ENCODE measurements around the gene SNRK.

Gene SNRK

DNA sequence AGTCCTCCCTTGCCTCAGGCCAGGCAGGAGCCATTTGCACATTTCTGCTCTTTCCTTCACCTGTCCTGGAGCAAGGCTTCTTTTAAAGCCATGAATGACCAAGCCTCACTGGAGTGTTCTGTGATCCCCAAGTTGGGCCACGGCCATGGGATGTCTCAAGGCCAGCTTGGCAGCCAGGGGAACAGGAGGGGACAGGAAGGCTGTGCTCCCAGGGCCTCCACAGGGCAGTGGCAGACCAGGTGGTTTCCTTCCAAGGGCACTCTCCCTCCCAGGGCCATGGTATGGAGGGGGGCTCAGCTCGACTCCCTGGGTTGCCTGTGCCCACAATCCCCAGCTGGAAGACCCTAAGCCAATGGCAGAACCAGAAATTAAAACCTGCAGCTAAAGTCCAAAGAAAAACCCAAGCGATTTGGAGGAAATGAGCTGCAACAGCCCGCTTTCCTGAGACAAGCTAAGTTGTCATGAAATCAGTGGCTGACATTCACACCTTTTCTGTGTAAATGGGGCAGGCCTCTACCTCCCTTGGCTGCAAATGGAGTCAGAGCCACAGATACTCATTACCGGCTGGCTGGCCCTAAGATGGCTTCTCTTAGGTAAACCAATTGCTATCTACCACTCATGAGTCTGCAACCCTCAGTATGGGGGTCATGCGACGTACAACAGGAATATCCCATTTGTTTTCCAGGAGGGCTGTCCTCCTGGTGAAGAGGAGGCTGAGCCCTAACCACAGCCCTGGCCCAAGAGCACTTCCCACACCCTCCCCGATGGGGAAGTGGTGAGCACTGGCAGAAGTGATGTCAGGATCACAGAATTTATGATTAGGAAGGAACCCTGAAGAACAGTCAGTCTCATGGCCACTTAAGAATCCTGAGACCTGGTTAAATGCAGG, 83.3 kb downstream of the SNRK start:
- Histone ChIP-seq H2AFZ (ENCODE audit: low read length, unreplicated experiment) (no peak overlapping the region), H3K27ac (ENCODE audit: low read depth, low read length) (no peak overlapping the region), H3K4me3 (ENCODE audit: low read depth, low read length) (no peak overlapping the region), H3K79me2 (ENCODE audit: control insufficient read depth, insufficient read depth, low read length, unreplicated experiment) (no peaks in the 10 kb centered on the region), H3K27me3 (ENCODE audit: insufficient read depth, low read length) (no peaks in the 10 kb centered on the region), H3K4me1 (ENCODE audit: control insufficient read depth, insufficient read depth, low read length, unreplicated experiment) (peaks cover 7% of the 10 kb centered on the region), H3K36me3 (ENCODE audit: insufficient read depth, low read length) (no peaks in the 10 kb centered on the region)

DNA sequence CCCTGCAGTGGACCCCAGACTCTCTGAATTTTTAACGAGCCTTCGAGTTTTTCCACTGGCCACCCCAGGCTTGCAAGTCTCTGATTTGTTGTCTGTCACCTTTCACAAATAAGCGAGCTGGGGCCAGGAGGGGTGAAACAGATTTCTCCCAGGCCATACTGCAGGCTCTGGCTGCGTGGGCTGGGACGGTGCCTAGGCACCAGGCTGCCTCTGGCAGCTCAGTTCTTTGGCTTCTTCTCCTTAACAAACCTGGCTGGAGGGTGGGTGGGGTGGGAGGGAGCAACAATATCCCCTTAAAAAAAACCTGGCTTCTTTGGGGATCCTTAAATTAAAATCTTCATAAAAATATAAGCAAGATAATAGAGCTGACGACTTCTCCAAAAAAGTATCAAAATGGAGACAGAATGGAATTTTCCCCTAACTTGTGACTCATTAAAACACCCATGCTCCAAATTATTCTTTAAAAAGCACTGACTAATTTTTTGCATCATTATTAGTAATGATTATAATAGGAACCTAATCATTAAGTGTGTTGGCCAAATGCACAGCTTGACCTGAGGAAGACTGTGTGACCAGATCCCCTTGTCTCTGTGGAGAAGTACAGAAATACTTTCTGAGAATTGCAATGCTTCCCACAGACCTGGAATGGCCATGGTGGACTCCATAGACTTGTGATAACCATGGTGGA, 84.1 kb downstream of the SNRK start:
- H2AFZ ChIP-seq (ENCODE audit: low read length, unreplicated experiment): no peak overlapping the region
- H3K79me2 ChIP-seq (ENCODE audit: control insufficient read depth, insufficient read depth, low read length, unreplicated experiment): no peaks in the 10 kb centered on the region
- H3K4me3 ChIP-seq (ENCODE audit: low read depth, low read length): no peak overlapping the region
- H3K4me1 ChIP-seq (ENCODE audit: control insufficient read depth, insufficient read depth, low read length, unreplicated experiment): peaks cover 7% of the 10 kb centered on the region
- H3K36me3 ChIP-seq (ENCODE audit: insufficient read depth, low read length): no peaks in the 10 kb centered on the region
- no peak overlapping the region for H3K27ac ChIP-seq (ENCODE audit: low read depth, low read length)
- no peaks in the 10 kb centered on the region for H3K27me3 ChIP-seq (ENCODE audit: insufficient read depth, low read length)

DNA sequence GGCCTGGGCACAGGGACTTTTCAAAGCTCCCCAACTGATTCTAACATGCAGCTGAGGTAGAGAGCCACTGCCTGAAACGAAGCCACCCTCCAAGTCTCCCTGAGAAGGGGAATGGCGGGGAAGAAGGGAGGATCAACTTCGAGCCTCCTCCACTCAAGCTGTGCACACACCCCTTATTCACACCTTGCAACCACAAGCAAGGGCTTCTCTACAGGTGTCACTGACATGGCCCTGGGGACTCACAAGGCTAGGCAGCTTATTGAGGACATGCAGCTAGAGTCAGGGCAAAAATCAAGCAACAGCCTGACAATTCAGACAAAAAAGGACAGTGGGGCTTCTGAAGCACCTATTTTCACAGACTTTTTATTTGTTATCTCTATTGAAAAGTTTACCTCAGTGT, 85.2 kb downstream of the SNRK start:
- Histone ChIP-seq H3K4me1 (ENCODE audit: control insufficient read depth, insufficient read depth, low read length, unreplicated experiment) (peaks cover 7% of the 10 kb centered on the region), H3K27me3 (ENCODE audit: insufficient read depth, low read length) (no peaks in the 10 kb centered on the region), H3K79me2 (ENCODE audit: control insufficient read depth, insufficient read depth, low read length, unreplicated experiment) (no peaks in the 10 kb centered on the region), H3K36me3 (ENCODE audit: insufficient read depth, low read length) (no peaks in the 10 kb centered on the region), H2AFZ (ENCODE audit: low read length, unreplicated experiment) (no peak overlapping the region), H3K4me3 (ENCODE audit: low read depth, low read length) (no peak overlapping the region), H3K27ac (ENCODE audit: low read depth, low read length) (no peak overlapping the region)

DNA sequence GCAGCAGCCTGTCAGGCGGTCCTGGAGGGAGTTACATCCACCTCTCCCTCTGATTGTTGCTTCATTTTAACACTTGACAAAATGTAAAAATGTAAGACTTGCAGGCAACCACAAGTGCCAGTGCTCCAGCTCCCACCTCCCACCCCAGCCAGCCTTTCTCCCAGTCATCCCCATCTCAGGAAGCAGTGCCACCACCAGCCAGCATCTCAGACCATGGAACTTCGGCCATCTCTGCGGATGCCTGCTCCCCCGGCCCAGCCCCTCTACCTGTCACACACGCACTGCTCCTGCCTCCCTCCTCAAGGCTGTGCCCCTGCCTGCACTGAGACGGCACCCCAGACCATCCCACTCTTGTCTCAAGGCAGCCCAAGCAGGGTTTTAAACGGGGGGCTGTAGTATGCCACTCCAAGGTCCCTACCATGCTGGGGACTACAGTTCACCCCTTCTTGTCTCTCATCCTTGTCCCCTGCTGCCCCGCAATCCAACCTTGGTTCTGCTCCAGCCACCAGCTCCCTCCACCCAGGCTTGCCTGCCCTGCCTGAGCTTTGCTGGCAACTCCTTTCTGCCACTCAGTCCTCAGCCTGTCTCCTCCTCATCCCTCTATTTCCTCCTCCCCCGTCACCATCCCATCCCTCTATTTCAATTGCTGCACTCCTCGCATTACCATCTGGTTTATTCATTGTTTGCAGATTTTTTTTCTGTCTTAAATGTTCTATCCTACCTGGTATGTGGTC, 85.8 kb downstream of the SNRK start:
- no peaks in the 10 kb centered on the region for H3K36me3 ChIP-seq (ENCODE audit: insufficient read depth, low read length)
- no peaks in the 10 kb centered on the region for H3K27me3 ChIP-seq (ENCODE audit: insufficient read depth, low read length)
- no peak overlapping the region for H3K27ac ChIP-seq (ENCODE audit: low read depth, low read length)
- H3K79me2 ChIP-seq (ENCODE audit: control insufficient read depth, insufficient read depth, low read length, unreplicated experiment): no peaks in the 10 kb centered on the region
- H3K4me3 ChIP-seq (ENCODE audit: low read depth, low read length): no peak overlapping the region
- H2AFZ ChIP-seq (ENCODE audit: low read length, unreplicated experiment): no peak overlapping the region
- H3K4me1 ChIP-seq (ENCODE audit: control insufficient read depth, insufficient read depth, low read length, unreplicated experiment): peaks cover 7% of the 10 kb centered on the region

- no peaks in the 10 kb centered on the region for H3K79me2 ChIP-seq (ENCODE audit: control insufficient read depth, insufficient read depth, low read length, unreplicated experiment)
Observed at GRCh38 chr3:43372809-43373559, 86.6 kb downstream of the SNRK start.

DNA sequence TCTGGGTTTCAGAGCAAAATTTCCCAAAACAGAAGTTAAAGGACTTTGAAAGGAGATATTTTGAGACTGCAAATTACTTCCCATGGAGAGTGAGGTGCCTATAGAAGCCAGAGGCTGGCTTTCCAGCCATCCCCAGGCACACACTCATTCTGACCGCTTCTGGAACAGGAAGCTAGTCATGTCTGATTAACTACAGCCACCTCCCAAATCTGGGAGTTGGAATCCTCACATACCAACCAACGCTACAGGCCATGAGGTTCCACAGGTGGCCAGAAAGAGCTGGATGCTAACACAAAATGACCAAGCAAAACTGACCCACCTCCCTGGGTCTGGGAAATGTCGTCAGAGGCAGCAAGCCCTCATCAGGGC, 87.2 kb downstream of the SNRK start:
- no peaks in the 10 kb centered on the region for H3K79me2 ChIP-seq (ENCODE audit: control insufficient read depth, insufficient read depth, low read length, unreplicated experiment)
- no peak overlapping the region for H2AFZ ChIP-seq (ENCODE audit: low read length, unreplicated experiment)
- peaks cover 11% of the 10 kb centered on the region for H3K4me1 ChIP-seq (ENCODE audit: control insufficient read depth, insufficient read depth, low read length, unreplicated experiment)
- no peak overlapping the region for H3K4me3 ChIP-seq (ENCODE audit: low read depth, low read length)
- no peaks in the 10 kb centered on the region for H3K27me3 ChIP-seq (ENCODE audit: insufficient read depth, low read length)
- no peak overlapping the region for H3K27ac ChIP-seq (ENCODE audit: low read depth, low read length)
- no peaks in the 10 kb centered on the region for H3K36me3 ChIP-seq (ENCODE audit: insufficient read depth, low read length)

More at GRCh38 chr3:43372809-43373559, 86.6 kb downstream of the SNRK start:
- H3K4me3 ChIP-seq (ENCODE audit: low read depth, low read length): no peak overlapping the region
- no peaks in the 10 kb centered on the region for H3K27me3 ChIP-seq (ENCODE audit: insufficient read depth, low read length)
- H3K36me3 ChIP-seq (ENCODE audit: insufficient read depth, low read length): no peaks in the 10 kb centered on the region
- H3K27ac ChIP-seq (ENCODE audit: low read depth, low read length): no peak overlapping the region
- no peak overlapping the region for H2AFZ ChIP-seq (ENCODE audit: low read length, unreplicated experiment)
- H3K4me1 ChIP-seq (ENCODE audit: control insufficient read depth, insufficient read depth, low read length, unreplicated experiment): peaks cover 7% of the 10 kb centered on the region

DNA sequence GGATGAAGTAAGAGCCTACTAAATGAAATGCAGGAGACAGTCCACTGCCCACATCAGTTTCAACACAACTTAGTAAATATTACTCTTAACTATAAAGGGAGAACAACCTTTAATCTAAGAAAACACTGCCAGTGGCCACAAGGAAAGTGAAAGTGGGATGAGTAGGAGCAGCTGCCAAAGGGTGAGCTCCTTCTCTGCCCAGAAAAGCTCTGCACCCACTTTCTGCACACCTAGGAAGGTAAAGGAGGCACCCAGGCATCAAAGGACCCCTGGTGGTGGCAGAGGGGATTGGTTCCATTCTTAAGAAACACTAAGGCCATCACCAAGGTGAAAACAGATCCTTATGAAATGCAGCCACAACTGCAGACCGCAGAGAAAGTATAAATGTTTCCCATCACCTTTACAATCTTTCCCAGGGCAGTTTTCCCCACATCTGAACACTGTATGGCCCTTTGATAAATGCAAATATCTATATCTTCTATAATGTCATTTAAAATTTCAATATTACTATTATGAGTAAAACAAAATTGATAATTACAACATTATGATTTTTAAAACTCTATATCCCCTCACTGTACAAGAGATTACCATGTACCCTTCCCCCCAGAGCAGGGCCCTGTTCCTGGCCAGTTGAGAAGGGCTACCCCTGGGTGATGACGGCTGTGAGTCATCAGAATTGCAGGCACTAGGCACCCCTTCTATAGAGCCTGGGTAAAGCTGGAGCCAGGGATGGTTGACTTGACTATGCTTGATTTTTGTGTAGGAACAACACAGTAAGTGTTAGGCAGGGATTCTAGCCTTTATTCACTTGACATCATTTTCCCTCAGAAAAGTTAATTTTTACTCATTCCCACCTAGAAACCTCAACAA, 92.0 kb downstream of the SNRK start:
- Histone ChIP-seq H3K4me3 (ENCODE audit: low read depth, low read length) (no peak overlapping the region), H3K27ac (ENCODE audit: low read depth, low read length) (no peak overlapping the region), H3K4me1 (ENCODE audit: control insufficient read depth, insufficient read depth, low read length, unreplicated experiment) (peaks cover 15% of the 10 kb centered on the region), H3K79me2 (ENCODE audit: control insufficient read depth, insufficient read depth, low read length, unreplicated experiment) (no peaks in the 10 kb centered on the region), H2AFZ (ENCODE audit: low read length, unreplicated experiment) (no peak overlapping the region), H3K27me3 (ENCODE audit: insufficient read depth, low read length) (no peaks in the 10 kb centered on the region), H3K36me3 (ENCODE audit: insufficient read depth, low read length) (no peaks in the 10 kb centered on the region)

DNA sequence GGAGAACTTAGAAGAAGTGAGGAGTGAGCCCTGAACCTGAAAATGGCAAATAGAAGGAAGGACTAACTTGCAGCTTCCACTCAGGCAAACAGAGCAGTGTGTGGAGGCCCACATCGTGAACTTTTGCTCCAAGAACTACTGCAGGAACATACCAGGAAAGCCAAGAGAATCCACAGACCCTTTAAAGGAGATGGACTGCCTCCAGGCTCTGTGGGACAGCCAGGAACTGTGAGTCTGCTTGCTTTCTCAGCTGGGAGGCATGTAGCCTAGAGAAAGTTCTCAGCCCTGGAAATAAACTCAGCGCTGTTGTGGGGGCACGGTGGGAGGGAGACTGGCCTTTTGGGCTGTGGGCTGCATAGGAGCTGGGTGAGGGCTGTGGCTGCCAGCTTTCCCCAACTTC, 93.0 kb downstream of the SNRK start:
- Histone ChIP-seq H3K27ac (ENCODE audit: low read depth, low read length) (no peak overlapping the region), H3K27me3 (ENCODE audit: insufficient read depth, low read length) (no peaks in the 10 kb centered on the region), H3K4me1 (ENCODE audit: control insufficient read depth, insufficient read depth, low read length, unreplicated experiment) (peaks cover 9% of the 10 kb centered on the region), H2AFZ (ENCODE audit: low read length, unreplicated experiment) (no peak overlapping the region), H3K4me3 (ENCODE audit: low read depth, low read length) (no peak overlapping the region), H3K36me3 (ENCODE audit: insufficient read depth, low read length) (no peaks in the 10 kb centered on the region), H3K79me2 (ENCODE audit: control insufficient read depth, insufficient read depth, low read length, unreplicated experiment) (no peaks in the 10 kb centered on the region)

GRCh38 chr3:43388175-43388574, 101.8 kb downstream of the SNRK start:
- H3K4me3 ChIP-seq (ENCODE audit: low read depth, low read length): no peak overlapping the region
- no peaks in the 10 kb centered on the region for H3K79me2 ChIP-seq (ENCODE audit: control insufficient read depth, insufficient read depth, low read length, unreplicated experiment)
- H3K27ac ChIP-seq (ENCODE audit: low read depth, low read length): no peak overlapping the region
- no peaks in the 10 kb centered on the region for H3K36me3 ChIP-seq (ENCODE audit: insufficient read depth, low read length)
- H2AFZ ChIP-seq (ENCODE audit: low read length, unreplicated experiment): no peak overlapping the region
- peaks cover 25% of the 10 kb centered on the region for H3K4me1 ChIP-seq (ENCODE audit: control insufficient read depth, insufficient read depth, low read length, unreplicated experiment)
- H3K27me3 ChIP-seq (ENCODE audit: insufficient read depth, low read length): no peaks in the 10 kb centered on the region

Data from ACC112 (cell line).